PC-9 (cell line): ENCODE measurements around the gene GSX1. TPM values are rescaled to one million over a fixed set of nuclear protein-coding genes. Genes with fewer than 3 reads are reported as not detected.
"Not testable (repeated sequence)": the region's sequence is repeated elsewhere in the genome, so short reads cannot be mapped to it uniquely, and the experiment has no call there.

Experiments
- BruUV-seq: library from RNA; stranded (reverse); fragments of 400-500 nt; replicated peaks from 2 replicates; lab custom pipeline; 2021; lab: Mats Ljungman, UMichigan
- CTCF ChIA-PET: fragments of 300-600 bp; sonication (Branson Sonifier 250); formaldehyde crosslinking; loops from one replicate; lab custom pipeline; 2022; ENCODE audit warnings: antibody characterized with exemption; lab: Charles Lee
- POLR2A ChIA-PET: fragments of 300-600 bp; sonication (Branson Sonifier 250); formaldehyde crosslinking; loops from one replicate; lab custom pipeline; 2022; ENCODE audit warnings: antibody characterized with exemption; ENCODE audit not compliant: unreplicated experiment; lab: Charles Lee
- DNase-seq, 2 experiments: peaks; one replicate each; pipeline versions ENCODE4 v3.0.0 to v3.0.0-alpha.2; 2015 to 2022; ENCODE audit warnings: mixed read lengths in 1 of 2
- H2AFZ ChIP-seq: fragments of 200-600 bp; sonication (generic); 2 replicates; pipeline ENCODE4 v1.8.1; 2017; ENCODE audit warnings: antibody characterized with exemption
- H3F3A ChIP-seq: fragments of 200-600 bp; sonication (generic); 2 replicates; pipeline ENCODE4 v1.8.1; 2017; ENCODE audit warnings: antibody characterized with exemption, mild to moderate bottlenecking, low read depth; ENCODE audit not compliant: insufficient read depth
- H3K27ac ChIP-seq: fragments of 200-600 bp; sonication (generic); 2 replicates; pipeline ENCODE4 v1.6.1; 2016; ENCODE audit warnings: mixed run types
- H3K27me3 ChIP-seq: fragments of 200-600 bp; sonication (generic); 2 replicates; pipeline ENCODE4 v1.6.1; 2016; ENCODE audit warnings: low read depth, mixed run types; ENCODE audit not compliant: insufficient read depth
- H3K36me3 ChIP-seq: fragments of 200-600 bp; sonication (generic); 2 replicates; pipeline ENCODE4 v1.6.1; 2016; ENCODE audit warnings: low read depth, mixed run types
- H3K4me1 ChIP-seq: fragments of 200-600 bp; sonication (generic); replicated peaks from 2 replicates; pipeline ENCODE4 v1.6.1; 2016; ENCODE audit warnings: mixed run types; ENCODE audit not compliant: insufficient read depth
- H3K4me2 ChIP-seq: fragments of 200-600 bp; sonication (generic); 2 replicates; pipeline ENCODE4 v1.6.1; 2017; ENCODE audit warnings: mixed run types
- H3K4me3 ChIP-seq: fragments of 200-600 bp; sonication (generic); 2 replicates; pipeline ENCODE4 v1.6.1; 2016; ENCODE audit warnings: mixed run types
- H3K79me2 ChIP-seq: fragments of 200-600 bp; sonication (generic); 2 replicates; pipeline ENCODE4 v1.6.1; 2017; ENCODE audit warnings: low read depth, mixed run types
- H3K9me2 ChIP-seq: fragments of 200-600 bp; sonication (generic); 2 replicates; pipeline ENCODE4 v1.8.1; 2017; ENCODE audit warnings: mild to moderate bottlenecking; ENCODE audit not compliant: insufficient read depth
- H3K9me3 ChIP-seq: fragments of 200-600 bp; sonication (generic); 2 replicates; pipeline ENCODE4 v1.8.1; 2016; ENCODE audit warnings: low read depth; ENCODE audit not compliant: insufficient read depth
- H4K20me1 ChIP-seq: fragments of 200-600 bp; sonication (generic); 2 replicates; pipeline ENCODE4 v1.8.1; 2017; ENCODE audit not compliant: insufficient read depth
- EZH2 ChIP-seq: fragments of 200-600 bp; sonication (generic); IDR thresholded peaks from 2 replicates; pipeline ENCODE4 v1.8.0; 2017; ENCODE audit warnings: antibody characterized with exemption, low read depth
- intact Hi-C: fragments of 100-400 bp; cut with micrococcal nuclease; formaldehyde crosslinking; loops from one replicate; pipeline ENCODE4 v1.10.0; 2022; ENCODE audit not compliant: unreplicated experiment
- total RNA-seq: library from RNA; stranded (reverse); gene quantifications from 2 replicates; pipeline ENCODE4 v1.2.3, GENCODE V29; 2021
- TF ChIP-seq, protein P1 (sequence below): fragments of 200-600 bp; sonication (generic); conservative IDR thresholded peaks from 2 replicates; pipeline ENCODE4 v1.6.1; 2017; ENCODE audit warnings: mixed run types, antibody characterized with exemption, mild to moderate bottlenecking, moderate library complexity

GSX1 gene
- total RNA-seq, 1 experiment from 2014 or later, result not detected

DNA sequence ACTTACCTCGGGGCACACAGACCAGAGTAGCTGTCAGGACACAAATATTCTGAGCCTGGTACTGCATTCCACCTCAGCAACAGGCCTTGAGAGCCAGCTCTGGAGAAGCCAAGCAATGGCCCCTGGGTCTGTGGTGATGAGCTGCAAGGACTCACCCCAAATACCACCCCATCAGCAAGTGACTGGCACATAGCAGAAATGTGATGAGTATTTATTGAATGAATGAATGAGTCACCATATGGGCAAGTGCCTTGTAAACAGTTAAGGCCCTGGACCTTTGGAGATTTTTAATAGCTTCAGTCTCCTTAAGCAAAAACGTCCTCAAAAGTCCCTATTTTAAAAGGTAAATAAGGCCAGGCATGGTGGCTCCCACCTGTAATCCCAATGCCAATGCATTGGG, 18.2 kb downstream of the GSX1 start:
- Histone ChIP-seq H3F3A (no peaks in the 10 kb centered on the region), H4K20me1 (no peaks in the 10 kb centered on the region), H3K27ac (no peak overlapping the region), H3K36me3 (no peaks in the 10 kb centered on the region), H3K9me2 (no peaks in the 10 kb centered on the region), H3K9me3 (no peaks in the 10 kb centered on the region), H2AFZ (no peak overlapping the region), H3K79me2 (no peaks in the 10 kb centered on the region), H3K27me3 (peaks cover 53% of the 10 kb centered on the region), H3K4me3 (no peak overlapping the region), H3K4me2 (no peak overlapping the region), H3K4me1 (peaks cover 13% of the 10 kb centered on the region)
- DNase-seq, result no peak
- TF ChIP-seq, protein P1, sequence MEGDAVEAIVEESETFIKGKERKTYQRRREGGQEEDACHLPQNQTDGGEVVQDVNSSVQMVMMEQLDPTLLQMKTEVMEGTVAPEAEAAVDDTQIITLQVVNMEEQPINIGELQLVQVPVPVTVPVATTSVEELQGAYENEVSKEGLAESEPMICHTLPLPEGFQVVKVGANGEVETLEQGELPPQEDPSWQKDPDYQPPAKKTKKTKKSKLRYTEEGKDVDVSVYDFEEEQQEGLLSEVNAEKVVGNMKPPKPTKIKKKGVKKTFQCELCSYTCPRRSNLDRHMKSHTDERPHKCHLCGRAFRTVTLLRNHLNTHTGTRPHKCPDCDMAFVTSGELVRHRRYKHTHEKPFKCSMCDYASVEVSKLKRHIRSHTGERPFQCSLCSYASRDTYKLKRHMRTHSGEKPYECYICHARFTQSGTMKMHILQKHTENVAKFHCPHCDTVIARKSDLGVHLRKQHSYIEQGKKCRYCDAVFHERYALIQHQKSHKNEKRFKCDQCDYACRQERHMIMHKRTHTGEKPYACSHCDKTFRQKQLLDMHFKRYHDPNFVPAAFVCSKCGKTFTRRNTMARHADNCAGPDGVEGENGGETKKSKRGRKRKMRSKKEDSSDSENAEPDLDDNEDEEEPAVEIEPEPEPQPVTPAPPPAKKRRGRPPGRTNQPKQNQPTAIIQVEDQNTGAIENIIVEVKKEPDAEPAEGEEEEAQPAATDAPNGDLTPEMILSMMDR, result no peak
- TF ChIP-seq EZH2, result no peak
- BruUV-seq, result no TSS peak
- CTCF ChIA-PET, result no interaction called here
- intact Hi-C loops, result no loop called here
- POLR2A ChIA-PET, result no interaction called here

DNA sequence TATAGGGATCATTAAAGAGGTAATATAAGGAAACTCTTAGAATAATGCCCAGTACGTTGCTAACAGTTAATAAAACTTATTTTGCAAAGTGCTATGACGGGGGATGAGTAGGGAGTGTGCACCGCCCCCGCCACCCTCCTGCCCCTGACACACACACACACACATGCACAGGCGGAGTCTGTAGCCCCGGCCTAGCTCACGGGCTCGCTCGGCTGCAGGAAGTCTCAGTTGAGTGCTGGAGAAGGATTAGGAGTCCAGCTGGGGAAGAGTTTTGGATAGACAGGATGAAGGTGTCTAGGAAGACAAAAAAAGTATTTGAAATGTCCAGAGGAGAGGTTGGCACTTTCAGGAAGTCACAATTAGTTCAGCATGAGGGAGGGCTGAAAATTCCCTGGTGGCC, 21.5 kb downstream of the GSX1 start:
- no peak overlapping the region for H3K4me2 ChIP-seq
- H2AFZ ChIP-seq, result no peak overlapping the region
- ChIA-PET CTCF (no interaction called here), POLR2A (no interaction called here)
- no peak overlapping the region for H3K27ac ChIP-seq
- H3K9me2 ChIP-seq, result no peaks in the 10 kb centered on the region
- no peaks in the 10 kb centered on the region for H3K9me3 ChIP-seq
- no peaks in the 10 kb centered on the region for H4K20me1 ChIP-seq
- H3K27me3 ChIP-seq, result peaks cover 63% of the 10 kb centered on the region
- H3K79me2 ChIP-seq, result no peaks in the 10 kb centered on the region
- no peak for DNase-seq
- intact Hi-C loops, result no loop called here
- BruUV-seq, result no TSS peak
- no peak overlapping the region for H3K4me3 ChIP-seq
- no peaks in the 10 kb centered on the region for H3K36me3 ChIP-seq
- no peaks in the 10 kb centered on the region for H3F3A ChIP-seq
- TF ChIP-seq, protein P1, result no peak
- no peak for TF ChIP-seq EZH2
- peaks cover 6% of the 10 kb centered on the region for H3K4me1 ChIP-seq

DNA sequence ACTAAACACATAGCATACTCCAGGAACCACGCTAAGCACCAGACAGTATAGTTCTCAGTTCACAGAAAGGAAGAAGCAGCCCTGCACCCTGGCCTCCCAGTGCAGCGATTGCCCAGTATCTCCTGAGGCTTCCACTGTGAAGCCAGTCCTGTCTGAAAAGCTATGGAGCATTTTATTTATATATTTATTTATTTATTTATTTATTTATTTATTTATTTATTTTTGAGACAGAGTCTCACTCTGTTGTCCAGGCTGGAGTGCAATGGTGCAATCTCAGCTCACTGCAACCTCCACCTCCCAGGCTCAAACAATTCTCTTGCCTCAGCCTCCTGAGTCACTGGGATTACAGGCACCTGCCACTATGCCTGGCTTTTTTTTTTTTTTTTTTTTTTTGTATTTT, 25.5 kb downstream of the GSX1 start:
- H3K36me3 ChIP-seq, DNase-seq, H3F3A ChIP-seq, H2AFZ ChIP-seq, CTCF ChIA-PET, BruUV-seq, H3K27ac ChIP-seq, intact Hi-C loops, H3K4me3 ChIP-seq, H3K4me2 ChIP-seq, H3K4me1 ChIP-seq, H3K79me2 ChIP-seq, H3K9me3 ChIP-seq, POLR2A ChIA-PET, H3K9me2 ChIP-seq, H4K20me1 ChIP-seq: not testable (repeated sequence)
- peaks cover 92% of the 10 kb centered on the region for H3K27me3 ChIP-seq
